Astrocyte of the hippocampus (primary cell): ENCODE measurements around the gene TFR2.

Source experiments
- DNase-seq: peaks from one replicate; pipeline ENCODE4 v3.0.0; 2011; ENCODE audit warnings: low read depth, low spot score

Gene TFR2

DNA sequence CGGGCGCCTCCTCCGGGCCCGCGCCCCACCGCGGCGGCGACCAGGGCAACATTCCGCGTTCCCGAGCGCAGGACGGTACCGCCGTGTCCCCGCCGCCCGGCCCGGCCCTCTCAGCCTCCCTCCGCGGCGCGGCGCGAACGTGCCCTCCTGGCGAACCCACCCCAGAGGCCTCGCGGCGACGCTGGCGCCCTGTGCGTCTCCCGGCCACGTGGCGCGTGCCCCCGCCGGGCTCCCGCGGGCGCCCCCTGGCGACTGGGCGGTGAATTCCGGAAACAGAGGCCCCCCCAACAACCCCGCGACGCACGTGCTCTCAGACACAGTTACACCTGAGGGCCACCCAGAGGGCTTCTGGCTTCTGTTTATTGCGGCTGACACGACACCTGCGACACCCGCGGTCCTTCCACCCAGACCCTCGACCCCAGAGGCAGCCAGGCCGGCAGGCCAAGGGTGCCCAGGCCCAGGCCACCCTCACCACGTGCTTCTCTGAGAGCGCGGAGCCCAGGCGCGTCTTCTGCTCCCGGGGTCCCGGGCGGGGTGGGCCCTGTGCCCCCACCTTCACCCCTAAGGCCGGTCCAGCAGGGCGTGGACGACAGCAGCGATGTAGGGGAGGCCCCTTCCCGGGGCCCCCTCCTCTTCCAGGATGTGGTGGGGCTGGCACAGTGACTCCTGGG lies 67.5 kb downstream of the TFR2 start, which contains the start of gene SAP25:
TSS of gene SAP25 (minus strand) at position 210 of the 671 bp plus-strand sequence. CDS start at position 52, 158 bp downstream.
- no peak for DNase-seq

DNA sequence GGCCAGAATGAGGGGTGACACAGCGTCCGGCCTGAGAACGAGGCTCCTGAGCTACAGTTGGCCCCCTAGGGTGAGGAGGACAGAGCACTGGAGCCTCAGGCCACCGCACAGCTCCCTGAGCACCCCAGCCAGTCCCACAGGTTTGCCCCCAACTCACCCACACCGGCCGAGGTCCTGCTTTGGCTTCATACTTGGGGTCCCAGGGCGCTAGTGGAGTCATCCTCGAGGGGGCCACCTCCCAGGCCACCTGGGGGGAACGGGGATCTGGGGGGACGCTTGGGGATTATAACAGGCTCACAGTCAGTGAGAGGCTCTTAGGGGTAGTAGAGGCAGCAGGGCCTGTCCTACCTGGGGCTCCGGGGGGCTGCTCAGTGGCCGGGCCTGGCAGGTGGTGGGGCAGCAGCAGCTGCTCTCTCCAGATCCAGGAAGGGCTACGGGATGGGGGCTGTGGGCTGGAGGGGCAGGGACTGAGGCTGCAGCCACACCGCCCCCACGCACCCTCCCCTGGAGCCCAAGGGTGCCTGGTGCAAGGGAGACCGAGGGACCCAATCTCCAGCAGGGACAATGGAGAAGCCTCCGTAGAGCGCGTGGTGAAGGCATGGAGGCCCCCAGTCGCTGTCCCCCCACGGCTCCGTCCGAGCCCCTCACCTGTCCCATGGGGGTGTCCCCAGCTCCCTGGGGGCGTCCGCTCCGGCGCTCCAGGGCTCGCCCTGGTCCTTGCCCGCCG lies 68.2 kb downstream of the TFR2 start:
- DNase-seq = no peak

DNA sequence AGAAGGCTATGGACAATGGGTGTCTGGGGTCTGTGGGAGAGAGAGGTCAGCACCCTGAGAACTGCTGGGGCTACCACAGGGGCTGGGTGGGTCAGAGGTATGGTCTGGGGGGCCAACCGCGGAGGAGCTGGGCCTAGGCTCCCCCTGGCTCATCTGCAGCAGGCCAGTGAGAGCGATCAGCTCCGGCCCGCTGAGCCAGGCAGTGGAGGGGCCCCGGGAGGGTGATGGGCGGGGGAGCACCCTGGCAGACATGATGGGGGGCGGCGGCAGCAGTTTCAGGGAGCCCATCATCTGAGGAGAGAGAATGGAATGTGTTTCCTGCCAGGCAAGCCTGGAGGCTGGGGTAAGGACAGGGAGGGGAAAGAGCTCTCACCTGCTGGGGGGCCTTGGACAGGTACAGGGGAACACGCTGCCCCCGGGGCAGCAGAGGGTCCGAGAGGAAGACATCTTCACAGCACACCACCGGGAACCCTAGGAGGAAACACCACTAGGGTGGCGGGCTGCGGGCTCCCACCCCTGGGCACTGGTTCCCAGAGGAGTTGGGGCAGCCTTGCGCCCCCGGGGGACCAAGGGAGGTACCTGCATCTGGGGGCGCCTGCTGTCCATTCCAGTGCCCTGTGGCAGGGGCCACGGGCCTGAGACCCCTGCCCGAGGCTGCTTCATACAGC lies 68.9 kb downstream of the TFR2 start:
- no peak for DNase-seq

DNA sequence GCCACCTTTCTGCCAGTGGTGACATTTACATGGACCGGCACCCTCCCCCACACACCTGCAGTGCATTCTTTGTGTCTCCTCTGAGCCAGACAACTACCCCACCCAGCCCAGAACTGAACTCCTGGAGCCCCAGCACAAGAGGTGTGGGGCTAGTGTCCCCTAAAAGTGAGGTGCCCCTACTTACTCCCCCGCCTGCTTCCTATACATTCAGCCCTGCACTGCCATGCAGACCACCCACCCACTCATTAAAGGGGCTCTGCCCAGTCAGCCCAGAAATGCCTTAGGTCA lies 69.6 kb downstream of the TFR2 start:
- no peak for DNase-seq

DNA sequence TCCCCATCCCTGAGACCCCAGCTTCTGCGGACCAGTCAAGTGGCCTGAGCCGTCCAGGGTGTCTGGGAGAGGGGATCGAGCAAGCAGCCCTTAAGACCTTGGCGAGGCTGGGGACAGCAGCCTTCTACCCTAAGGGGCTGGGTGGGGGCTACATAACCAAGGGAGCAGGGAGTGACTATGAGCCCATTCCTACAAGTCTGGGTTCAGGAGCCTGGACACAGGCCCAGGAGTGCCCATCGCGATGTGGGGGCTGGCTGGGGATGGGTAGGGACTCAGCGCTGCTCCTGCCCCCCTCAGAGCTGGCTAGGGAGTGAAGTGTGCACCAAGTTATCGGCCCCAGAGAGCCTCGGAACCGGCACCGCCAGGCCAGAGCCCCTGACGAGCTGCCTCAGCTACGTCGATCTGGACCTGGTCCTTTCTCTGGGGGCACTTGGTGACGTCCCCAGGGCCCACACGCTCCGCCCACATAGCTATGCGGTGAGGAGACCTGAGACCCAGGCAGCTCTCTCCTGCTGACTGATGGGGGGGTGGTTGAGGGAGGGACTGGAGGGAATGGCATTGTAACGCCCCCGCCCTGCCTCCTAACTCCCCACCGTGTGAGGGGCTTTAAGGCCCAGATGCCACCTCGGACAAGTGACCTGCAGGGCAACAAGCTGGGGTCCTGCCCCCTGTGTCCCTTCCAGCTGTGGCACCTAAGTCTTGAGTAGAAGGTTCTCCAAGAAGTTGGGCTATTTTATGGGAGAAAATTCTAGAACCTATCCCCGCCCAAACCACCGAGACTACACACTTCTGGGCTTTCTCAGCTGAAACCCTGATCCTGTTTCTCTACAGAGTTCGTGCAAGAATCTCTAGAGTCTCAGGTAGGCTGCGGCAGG lies 70.2 kb downstream of the TFR2 start:
- peak; percentile 57 for DNase-seq
